H1 (cell line): ENCODE results near the gene ARID5A. TPM values are rescaled to one million over a fixed set of nuclear protein-coding genes. Genes with fewer than 3 reads are reported as not detected.

Experiments used
- CTCF ChIA-PET: fragments of 300-600 bp; sonication (Branson Sonifier 250); formaldehyde crosslinking; loops from one replicate; lab custom pipeline; 2021; ENCODE audit not compliant: partially characterized antibody; lab: Charles Lee
- POLR2A ChIA-PET: fragments of 300-600 bp; sonication (Branson Sonifier 250); formaldehyde crosslinking; loops from one replicate; lab custom pipeline; 2021; ENCODE audit warnings: inconsistent platforms; ENCODE audit not compliant: partially characterized antibody; lab: Charles Lee
- DNase-seq, 2 experiments: peaks; one replicate each; pipeline versions ENCODE4 v3.0.0 to v3.0.0-alpha.2; 2010 to 2022; ENCODE audit warnings: low spot score in 2 of 2, low read depth in 1 of 2, mixed read lengths in 1 of 2
- FAIRE-seq: peaks from 2 replicates; lab custom pipeline; 2011; peaks lifted over from hg19 to GRCh38; lab: Jason Lieb, UNC
- H2AFZ ChIP-seq: 2 replicates; pipeline ENCODE4 v1.8.1; 2012; ENCODE audit warnings: low read length, inconsistent platforms
- H2AK5ac ChIP-seq: 2 replicates; pipeline ENCODE4 v1.6.1; 2013; ENCODE audit warnings: low read depth, low read length
- H2BK120ac ChIP-seq: replicated peaks from 2 replicates; pipeline ENCODE3; 2013; ENCODE audit warnings: low read depth, low read length, inconsistent platforms
- H2BK12ac ChIP-seq: 2 replicates; pipeline ENCODE4 v1.6.1; 2013; ENCODE audit warnings: low read depth, low read length
- H2BK15ac ChIP-seq: 2 replicates; pipeline ENCODE4 v1.6.1; 2013; ENCODE audit warnings: low read length
- H2BK20ac ChIP-seq: 2 replicates; pipeline ENCODE4 v1.6.1; 2013; ENCODE audit warnings: low read length
- H2BK5ac ChIP-seq: 2 replicates; pipeline ENCODE4 v1.6.1; 2013; ENCODE audit warnings: low read depth, low read length
- H3K14ac ChIP-seq: 2 replicates; pipeline ENCODE4 v1.6.1; 2013; ENCODE audit warnings: inconsistent platforms; ENCODE audit not compliant: insufficient read length
- H3K18ac ChIP-seq: 2 replicates; pipeline ENCODE4 v1.6.1; 2013; ENCODE audit warnings: low read length; ENCODE audit errors: extremely low read depth
- H3K23ac ChIP-seq: 2 replicates; pipeline ENCODE4 v1.6.1; 2013; ENCODE audit warnings: inconsistent platforms; ENCODE audit not compliant: insufficient read length
- H3K23me2 ChIP-seq: 2 replicates; pipeline ENCODE4 v1.6.1; 2013; ENCODE audit warnings: low read depth, low read length
- H3K27ac ChIP-seq: 2 replicates; pipeline ENCODE4 v1.6.1; 2011; ENCODE audit warnings: low read depth, low read length, inconsistent platforms
- H3K27me3 ChIP-seq, 4 experiments: replicated peaks in 1 of 4; 1 replicate in 1 of 4; 2 replicates in 3 of 4; pipeline versions ENCODE4 v1.6.1 to v1.8.1; 2011 to 2013; ENCODE audit warnings: low read length in 3 of 4, mild to moderate bottlenecking in 3 of 4, inconsistent platforms in 2 of 4, mixed read lengths in 2 of 4, moderate library complexity in 1 of 4; ENCODE audit not compliant: control insufficient read depth in 3 of 4, insufficient read depth in 3 of 4; ENCODE audit errors: extremely low read depth in 1 of 4
- H3K36me3 ChIP-seq, 4 experiments: 2 replicates each; pipeline versions ENCODE4 v1.6.1 to v1.8.1; 2011 to 2013; ENCODE audit warnings: mild to moderate bottlenecking in 4 of 4, low read length in 3 of 4, moderate library complexity in 2 of 4, control low read depth in 1 of 4, inconsistent platforms in 1 of 4; ENCODE audit not compliant: insufficient read depth in 4 of 4, control insufficient read depth in 2 of 4
- H3K4ac ChIP-seq: replicated peaks from 2 replicates; pipeline ENCODE3; 2013; ENCODE audit warnings: low read length, low read depth, mixed read lengths, inconsistent platforms; ENCODE audit not compliant: insufficient read length
- H3K4me1 ChIP-seq, 4 experiments: replicated peaks in 1 of 4; 1 replicate in 1 of 4; 2 replicates in 3 of 4; pipeline versions ENCODE4 v1.6.1 to v1.8.1; 2011 to 2013; ENCODE audit warnings: low read length in 3 of 4, inconsistent platforms in 2 of 4, mixed read lengths in 1 of 4; ENCODE audit not compliant: insufficient read depth in 4 of 4, control insufficient read depth in 3 of 4
- H3K4me2 ChIP-seq, 2 experiments: 2 replicates each; pipeline versions ENCODE4 v1.6.1 to v1.8.1; 2011 to 2013; ENCODE audit warnings: low read depth in 2 of 2, low read length in 2 of 2, control low read depth in 1 of 2, inconsistent platforms in 1 of 2, mild to moderate bottlenecking in 1 of 2; ENCODE audit not compliant: insufficient read depth in 1 of 2
- H3K4me3 ChIP-seq, 4 experiments: fragments of 200-600, 300-600 bp in 1 of 4; sonication (generic), shearing (Covaris generic), sonication (Bioruptor Twin) in 1 of 4; 2 replicates each; pipeline versions ENCODE4 v1.5.1 to v1.8.1; 2011 to 2016; ENCODE audit warnings: low read length in 4 of 4, low read depth in 3 of 4, control low read depth in 2 of 4, inconsistent platforms in 2 of 4, mild to moderate bottlenecking in 2 of 4, mixed read lengths in 1 of 4, moderate library complexity in 1 of 4; ENCODE audit not compliant: insufficient read depth in 2 of 4; ENCODE audit errors: extremely low read depth in 1 of 4
- H3K56ac ChIP-seq: replicated peaks from 2 replicates; pipeline ENCODE3; 2013; ENCODE audit warnings: low read depth, mild to moderate bottlenecking, mixed read lengths, low read length, inconsistent platforms; ENCODE audit not compliant: insufficient read length
- H3K79me1 ChIP-seq: 2 replicates; pipeline ENCODE4 v1.6.1; 2013; ENCODE audit warnings: low read depth, low read length, control low read depth
- H3K79me2 ChIP-seq, 2 experiments: 2 replicates each; pipeline versions ENCODE4 v1.6.1 to v1.8.1; 2012 to 2013; ENCODE audit warnings: low read length in 2 of 2, mild to moderate bottlenecking in 2 of 2, inconsistent platforms in 1 of 2; ENCODE audit not compliant: insufficient read depth in 2 of 2, control insufficient read depth in 1 of 2
- H3K9ac ChIP-seq, 4 experiments: replicated peaks in 1 of 4; 1 replicate in 1 of 4; 2 replicates in 3 of 4; pipeline versions ENCODE4 v1.6.1 to v1.8.1; 2011 to 2013; ENCODE audit warnings: low read depth in 3 of 4, low read length in 3 of 4, control low read depth in 2 of 4, mild to moderate bottlenecking in 2 of 4, moderate library complexity in 2 of 4, inconsistent platforms in 1 of 4; ENCODE audit errors: extremely low read depth in 1 of 4
- H3K9me3 ChIP-seq, 2 experiments: 2 replicates each; pipeline versions ENCODE4 v1.6.1 to v1.8.1; 2012 to 2013; ENCODE audit warnings: mild to moderate bottlenecking in 2 of 2, moderate library complexity in 2 of 2, control low read depth in 1 of 2, inconsistent platforms in 1 of 2, low read depth in 1 of 2, low read length in 1 of 2, mixed read lengths in 1 of 2; ENCODE audit not compliant: insufficient read depth in 2 of 2
- H4K20me1 ChIP-seq, 2 experiments: replicated peaks in 1 of 2; 2 replicates each; pipeline versions ENCODE3 to v1.8.1; 2011 to 2013; ENCODE audit warnings: inconsistent platforms in 2 of 2, low read length in 2 of 2, mild to moderate bottlenecking in 1 of 2; ENCODE audit not compliant: insufficient read depth in 2 of 2, control insufficient read depth in 1 of 2
- H4K5ac ChIP-seq: 2 replicates; pipeline ENCODE4 v1.6.1; 2013; ENCODE audit warnings: low read length, low read depth, mixed read lengths, inconsistent platforms; ENCODE audit not compliant: insufficient read length
- H4K8ac ChIP-seq: 2 replicates; pipeline ENCODE4 v1.8.0; 2013; ENCODE audit warnings: mild to moderate bottlenecking, moderate library complexity, low read length, inconsistent platforms; ENCODE audit not compliant: insufficient read depth; ENCODE audit errors: extremely low read depth
- H4K91ac ChIP-seq: replicated peaks from 2 replicates; pipeline ENCODE3; 2013; ENCODE audit warnings: low read length, mixed read lengths, inconsistent platforms; ENCODE audit not compliant: insufficient read length
- ASH2L ChIP-seq: fragments of 200-600, 300-600 bp; sonication (generic); IDR thresholded peaks from one replicate; pipeline ENCODE4 v1.7.1; 2017; ENCODE audit warnings: low read length
- CHD1 ChIP-seq: IDR thresholded peaks from 2 replicates; pipeline ENCODE4 v1.6.1; 2012; ENCODE audit warnings: low read depth, low read length, improper control_type of control experiment
- CTCF ChIP-seq, 3 experiments: IDR thresholded peaks; 1 replicate in 2 of 3; 2 replicates in 1 of 3; pipeline versions ENCODE4 v1.5.1 to v1.6.1; 2011; ENCODE audit warnings: low read length in 3 of 3, mild to moderate bottlenecking in 3 of 3, inconsistent platforms in 2 of 3, low read depth in 1 of 3, moderate library complexity in 1 of 3; ENCODE audit not compliant: insufficient read depth in 1 of 3; ENCODE audit errors: control extremely low read depth in 1 of 3
- GABPA ChIP-seq: IDR thresholded peaks from 2 replicates; pipeline ENCODE4 v1.6.1; 2011; ENCODE audit warnings: mild to moderate bottlenecking, low read length, moderate library complexity, borderline replicate concordance; ENCODE audit not compliant: insufficient read depth
- MAX ChIP-seq: IDR thresholded peaks from 2 replicates; pipeline ENCODE4 v1.6.1; 2012; ENCODE audit warnings: inconsistent platforms
- NRF1 ChIP-seq: IDR thresholded peaks from 2 replicates; pipeline ENCODE4 v1.6.1; 2011; ENCODE audit warnings: mild to moderate bottlenecking, low read depth, low read length, improper control_type of control experiment
- POLR2AphosphoS5 ChIP-seq: IDR thresholded peaks from 2 replicates; pipeline ENCODE4 v1.6.1; 2011; ENCODE audit warnings: low read depth, low read length
- TAF1 ChIP-seq: IDR thresholded peaks from 2 replicates; pipeline ENCODE4 v1.6.1; 2011; ENCODE audit warnings: mild to moderate bottlenecking, low read depth, low read length
- TBP ChIP-seq: IDR thresholded peaks from 2 replicates; pipeline ENCODE4 v1.6.1; 2011; ENCODE audit warnings: low read depth, low read length, improper control_type of control experiment
- WGBS, 2 experiments: shearing (Covaris generic) in 1 of 2; methylation state at CpG; one replicate each; pipeline versions ENCODE4 v1.1.6 to v1.1.7; 2013 to 2015; ENCODE audit warnings: low lambda C conversion rate in 2 of 2, mixed read lengths in 2 of 2, inconsistent platforms in 1 of 2, low coverage in 1 of 2, missing lambda C conversion rate in 1 of 2; ENCODE audit not compliant: insufficient replicate concordance in 2 of 2, insufficient coverage in 1 of 2, insufficient read length in 1 of 2; ENCODE audit errors: extremely low coverage in 1 of 2, missing lambda C conversion rate in 1 of 2; 5-methylcytosine and 5-hydroxymethylcytosine counted together
- polyA plus RNA-seq, 7 experiments: library from polyadenylated mRNA; depleted of rRNA in 3 of 7; stranded (reverse) in 5 of 7; unstranded in 2 of 7; fragments of >200 nt in 5 of 7; fragments of 200-250 nt in 2 of 7; gene quantifications; 1 replicate in 5 of 7; 2 replicates in 1 of 7; 4 replicates in 1 of 7; pipeline versions ENCODE4 v1.2.1 to v1.2.3, GENCODE V29; 2011 to 2013; ENCODE audit warnings: missing spikeins in 2 of 7, mixed read lengths in 2 of 7
- total RNA-seq: library from RNA; stranded (reverse); fragmentation: NEBNext Ultra II Directional; extraction: Animal tissue kit (Norgen Biotek cat#: 25700); gene quantifications from 2 replicates; pipeline ENCODE4 v1.2.1, GENCODE V29; 2021

The ARID5A gene
- total and polyA plus RNA-seq, 2 of the 8 experiments (the other 6 are each of a cell fraction or from before 2014, with no cell fraction given), result 3.3 to 5.3 TPM

DNA sequence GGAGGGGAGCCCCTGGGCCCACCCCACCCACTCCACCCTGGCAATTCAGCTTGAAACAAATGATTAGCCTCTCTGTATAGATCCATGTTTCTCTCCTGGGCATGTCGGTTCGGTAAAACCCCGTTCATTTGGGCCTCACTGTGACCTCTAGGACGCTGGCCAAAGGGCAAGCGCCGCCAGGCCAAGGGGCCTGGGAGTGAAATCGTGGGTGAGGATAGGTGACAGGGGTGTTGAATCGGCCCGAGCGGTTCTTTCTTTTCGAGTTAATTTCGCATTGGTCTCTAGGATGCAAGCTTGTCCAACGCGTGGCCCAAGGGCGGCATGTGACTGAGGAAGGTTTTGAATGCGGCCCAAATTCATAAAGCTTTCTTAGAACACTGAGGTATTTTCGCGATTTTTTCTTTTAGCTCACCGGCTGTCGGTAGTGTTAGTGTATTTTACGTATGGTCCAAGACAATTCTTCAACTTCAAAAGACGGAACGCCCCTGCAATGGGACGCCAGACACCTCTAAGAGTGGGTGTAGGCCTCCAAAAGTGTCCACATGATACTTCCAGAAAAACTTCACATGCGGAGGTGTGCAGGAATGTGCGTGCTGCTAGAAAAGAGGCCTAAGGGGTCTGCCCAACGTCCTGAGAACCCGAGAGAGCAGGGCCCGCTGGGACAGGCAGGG, 9.8 kb upstream of the ARID5A start:
- Histone ChIP-seq H3K18ac (no peak overlapping the region), H2BK15ac (0 out of 2 replicates have a peak overlapping the region, but pooled peaks have one; percentile 81), H3K14ac (no peak overlapping the region), H3K4me3 (peak overlapping the region; percentile 34 to 63 (median 49)), H2BK20ac (0 out of 2 replicates have a peak overlapping the region, but pooled peaks have one; percentile 10), H3K9me3 (no peaks in the 10 kb centered on the region), H3K23ac (no peak overlapping the region), H2AFZ (no peak overlapping the region), H4K5ac (no peak overlapping the region), H2BK12ac (no peak overlapping the region), H3K79me2 (no peaks in the 10 kb centered on the region), H4K91ac (no peak overlapping the region), H3K36me3 (no peaks in the 10 kb centered on the region), H3K79me1 (no peaks in the 10 kb centered on the region), H3K27me3 (peaks cover 0 to 28% (median 22%) of the 10 kb centered on the region in 4 experiments; a peak in 6 of 7 replicates), H3K9ac (no peak overlapping the region; a peak in 1 of 7 replicates), H3K56ac (no peak overlapping the region), H3K4ac (no peak overlapping the region), H3K23me2 (peaks cover 5% of the 10 kb centered on the region; the same call in 1 of the 2 replicates), H2BK5ac (no peak overlapping the region), H2AK5ac (no peak overlapping the region), H4K20me1 (no peaks in the 10 kb centered on the region), H2BK120ac (peak overlapping the region; percentile 52), H3K4me1 (peaks cover under 1 to 4% (median 2%) of the 10 kb centered on the region in 4 experiments; a peak in 6 of 7 replicates), H3K27ac (no peak overlapping the region), H4K8ac (peak overlapping the region; percentile 75; the same call in 1 of the 2 replicates), H3K4me2 (peak overlapping the region; percentile 59)
- DNase-seq (no peak), FAIRE-seq (no peak)
- ChIA-PET CTCF (interaction anchor here (0.6 to 18.5 kb wide), 11 partner anchors 8 to 445 kb away, joined by 3 to 361 read pairs (median 4); no protein-coding TSS in a partner anchor), POLR2A (interaction anchor here (0.6 to 1.2 kb wide), 7 partner anchors 11 to 251 kb away, joined by 3 to 5 read pairs (median 3); no protein-coding TSS in a partner anchor)
- WGBS, 2 experiments, result 81% methylated on average over 29 of the region's 29 CpGs; no CpG with 5 or more reads in 1 of the 2 experiments
- TF ChIP-seq POLR2AphosphoS5 (no peak), MAX (no peak), TBP (no peak), NRF1 (no peak), TAF1 (no peak), ASH2L (no peak), CHD1 (no peak), GABPA (no peak), CTCF (IDR thresholded peaks at IDR 0.05; ENCODE audit: control extremely low read depth in 1 of 3, insufficient read depth in 1 of 3, low read depth in 1 of 3, low read length in 3 of 3) (no peak)
